DOHH2 (cell line): ENCODE data around the gene CCBE1.

ENCODE experiments used
- H3F3A ChIP-seq: fragments of 200-600 bp; sonication (generic), shearing (Covaris generic); 2 replicates; pipeline ENCODE4 v1.6.0; 2016; ENCODE audit warnings: antibody characterized with exemption, mild to moderate bottlenecking; ENCODE audit not compliant: control insufficient read depth, insufficient read depth
- H3K27ac ChIP-seq: fragments of 200-600 bp; sonication (generic); 2 replicates; pipeline ENCODE4 v1.5.1; 2014; ENCODE audit warnings: low read depth, mild to moderate bottlenecking, low read length, moderate library complexity
- H3K27me3 ChIP-seq: fragments of 200-600 bp; sonication (generic); 2 replicates; pipeline ENCODE4 v1.6.1; 2014; ENCODE audit warnings: mild to moderate bottlenecking, low read length, mixed read lengths; ENCODE audit not compliant: control insufficient read depth
- H3K36me3 ChIP-seq: fragments of 200-600 bp; sonication (generic); 2 replicates; pipeline ENCODE4 v1.6.1; 2014; ENCODE audit warnings: mild to moderate bottlenecking, low read length, moderate library complexity, mixed read lengths; ENCODE audit not compliant: control insufficient read depth
- H3K4me1 ChIP-seq: fragments of 200-600 bp; sonication (generic); 2 replicates; pipeline ENCODE4 v1.6.1; 2014; ENCODE audit warnings: mild to moderate bottlenecking, low read length, mixed read lengths; ENCODE audit not compliant: control insufficient read depth
- H3K4me2 ChIP-seq: fragments of 200-600 bp; sonication (generic); 2 replicates; pipeline ENCODE4 v1.6.0; 2014; ENCODE audit warnings: mild to moderate bottlenecking, low read length, moderate library complexity
- H3K4me3 ChIP-seq: fragments of 200-600 bp; sonication (generic); 2 replicates; pipeline ENCODE4 v1.5.1; 2014; ENCODE audit warnings: mild to moderate bottlenecking, low read length, mixed read lengths
- H3K79me2 ChIP-seq: fragments of 200-600 bp; sonication (generic); 2 replicates; pipeline ENCODE4 v1.6.1; 2014; ENCODE audit warnings: mild to moderate bottlenecking, low read length, mixed read lengths; ENCODE audit not compliant: control insufficient read depth
- H3K9me2 ChIP-seq: fragments of 200-600 bp; sonication (generic); replicated peaks from 2 replicates; pipeline ENCODE4 v1.6.1; 2014; ENCODE audit warnings: mild to moderate bottlenecking, low read length, mixed read lengths; ENCODE audit not compliant: control insufficient read depth
- H3K9me3 ChIP-seq: fragments of 200-600 bp; sonication (generic); 2 replicates; pipeline ENCODE4 v1.6.1; 2014; ENCODE audit warnings: antibody characterized with exemption, low read length, mixed read lengths; ENCODE audit not compliant: control insufficient read depth, insufficient read depth
- H4K20me1 ChIP-seq: fragments of 200-600 bp; sonication (generic); 2 replicates; pipeline ENCODE4 v1.6.0; 2014; ENCODE audit warnings: low read depth, mild to moderate bottlenecking, antibody characterized with exemption, low read length, moderate library complexity; ENCODE audit not compliant: control insufficient read depth, insufficient read depth
- CTCF ChIP-seq: fragments of 200-600 bp; sonication (generic); IDR thresholded peaks from one replicate; pipeline ENCODE4 v1.5.1; 2014; ENCODE audit warnings: antibody characterized with exemption, mild to moderate bottlenecking, low read depth, low read length; ENCODE audit not compliant: poor library complexity, severe bottlenecking
- EZH2phosphoT487 ChIP-seq: fragments of 200-600 bp; sonication (generic); IDR thresholded peaks from 2 replicates; pipeline ENCODE4 v1.6.1; 2017; ENCODE audit warnings: borderline replicate concordance, mild to moderate bottlenecking, antibody characterized with exemption, low read length, moderate library complexity, mixed read lengths

Gene CCBE1

GRCh38 chr18:59640721-59641120, 56.5 kb downstream of the CCBE1 start:
- Histone ChIP-seq H3K36me3 (no peaks in the 10 kb centered on the region), H3K79me2 (no peaks in the 10 kb centered on the region), H3K4me2 (no peak overlapping the region), H3K9me2 (no peaks in the 10 kb centered on the region), H3K4me3 (no peak overlapping the region), H3K27ac (no peak overlapping the region), H3K27me3 (peaks cover 22% of the 10 kb centered on the region), H3F3A (no peaks in the 10 kb centered on the region), H4K20me1 (no peaks in the 10 kb centered on the region), H3K9me3 (no peaks in the 10 kb centered on the region), H3K4me1 (no peaks in the 10 kb centered on the region)
- TF ChIP-seq EZH2phosphoT487 (no peak), CTCF (no peak)

GRCh38 chr18:59639821-59640220, 57.4 kb downstream of the CCBE1 start:
- Histone ChIP-seq H4K20me1 (no peaks in the 10 kb centered on the region), H3K4me2 (no peak overlapping the region), H3K4me1 (no peaks in the 10 kb centered on the region), H3K9me2 (no peaks in the 10 kb centered on the region), H3K4me3 (no peak overlapping the region), H3K27ac (no peak overlapping the region), H3K27me3 (peaks cover 22% of the 10 kb centered on the region), H3K9me3 (no peaks in the 10 kb centered on the region), H3K79me2 (no peaks in the 10 kb centered on the region), H3K36me3 (no peaks in the 10 kb centered on the region), H3F3A (no peaks in the 10 kb centered on the region)
- TF ChIP-seq EZH2phosphoT487 (no peak), CTCF (no peak)

GRCh38 chr18:59639136-59639535, 58.1 kb downstream of the CCBE1 start:
- no peak for TF ChIP-seq EZH2phosphoT487
- TF ChIP-seq CTCF = no peak

GRCh38 chr18:59633961-59634485, 63.2 kb downstream of the CCBE1 start:
- Histone ChIP-seq H3K4me2 (no peak overlapping the region), H3K79me2 (no peaks in the 10 kb centered on the region), H3K27ac (no peak overlapping the region), H3K9me3 (no peaks in the 10 kb centered on the region), H4K20me1 (no peaks in the 10 kb centered on the region), H3K9me2 (no peaks in the 10 kb centered on the region), H3K27me3 (peaks cover 32% of the 10 kb centered on the region), H3K4me3 (no peak overlapping the region), H3F3A (no peaks in the 10 kb centered on the region), H3K4me1 (no peaks in the 10 kb centered on the region), H3K36me3 (no peaks in the 10 kb centered on the region)
- TF ChIP-seq EZH2phosphoT487 (no peak), CTCF (no peak)

More at GRCh38 chr18:59639136-59639535, 58.1 kb downstream of the CCBE1 start:
- H3K4me1 ChIP-seq = no peaks in the 10 kb centered on the region
- no peak overlapping the region for H3K4me2 ChIP-seq
- no peak overlapping the region for H3K27ac ChIP-seq
- no peaks in the 10 kb centered on the region for H3K9me2 ChIP-seq
- no peaks in the 10 kb centered on the region for H3F3A ChIP-seq
- no peaks in the 10 kb centered on the region for H4K20me1 ChIP-seq
- H3K36me3 ChIP-seq = no peaks in the 10 kb centered on the region
- H3K4me3 ChIP-seq = no peak overlapping the region
- peaks cover 22% of the 10 kb centered on the region for H3K27me3 ChIP-seq
- H3K79me2 ChIP-seq = no peaks in the 10 kb centered on the region
- no peaks in the 10 kb centered on the region for H3K9me3 ChIP-seq
